NCI-H1436 (cell line): ENCODE measurements around the gene GPX2.
A peak's percentile ranks its signal among the peaks of the same experiment; 100 is the strongest.
"Not testable (repeated sequence)": the region's sequence is repeated elsewhere in the genome, so short reads cannot be mapped to it uniquely, and the experiment has no call there.

ENCODE experiments used
- DNase-seq: peaks from one replicate; lab custom pipeline; 2025; lab: John Stamatoyannopoulos, UW

The GPX2 gene

GRCh38 chr14:64913477-64913876, 29.1 kb downstream of the GPX2 start:
- DNase-seq: not testable (repeated sequence)

GRCh38 chr14:64912261-64912660, 30.3 kb downstream of the GPX2 start:
- no peak for DNase-seq

- DNase-seq: peak; percentile 6
Measured at GRCh38 chr14:64910847-64911495, 31.6 kb downstream of the GPX2 start.

- DNase-seq: no peak
Measured at GRCh38 chr14:64906022-64906421, 36.5 kb downstream of the GPX2 start.

GRCh38 chr14:64899958-64900357, 42.6 kb downstream of the GPX2 start:
- DNase-seq: no peak

- peak; percentile 73 for DNase-seq
Measured at GRCh38 chr14:64891839-64892375, 50.6 kb downstream of the GPX2 start.

GRCh38 chr14:64891173-64891838, 51.2 kb downstream of the GPX2 start:
- no peak for DNase-seq

GRCh38 chr14:64889352-64889751, 53.2 kb downstream of the GPX2 start:
- no peak for DNase-seq
